Activated CD8-positive, alpha-beta memory T cell treated with anti-CD3 and anti-CD28 coated beads for 24 hours (primary cell): ENCODE data around the gene CD151.

Experiments
- DNase-seq: peaks from one replicate; pipeline ENCODE4 v3.0.0-alpha.2; 2020

The CD151 gene

GRCh38 chr11:832529-833113, at the start of gene CD151:
Gene CD151, plus strand, starts transcription at chr11:832952. Its CDS starts 3,118 bp downstream, at chr11:836070.
- peak; percentile 79 for DNase-seq

GRCh38 chr11:783581-784015, 49.2 kb upstream of the CD151 start:
- no peak for DNase-seq

GRCh38 chr11:786235-787083, 46.3 kb upstream of the CD151 start:
- DNase-seq, result no peak

GRCh38 chr11:787084-787675, 45.6 kb upstream of the CD151 start:
- no peak for DNase-seq

GRCh38 chr11:788009-788640, 44.6 kb upstream of the CD151 start:
- no peak for DNase-seq

GRCh38 chr11:788953-789940, 43.5 kb upstream of the CD151 start:
- no peak for DNase-seq

GRCh38 chr11:789943-790342, 42.8 kb upstream of the CD151 start, which contains the start of gene CEND1:
Gene CEND1, minus strand, starts transcription at chr11:790090. Its CDS starts 1,514 bp downstream, at chr11:788576.
- peak; percentile 79 for DNase-seq

GRCh38 chr11:790721-791564, 41.8 kb upstream of the CD151 start:
- DNase-seq, result no peak

- no peak for DNase-seq
These were observed 40.9 kb upstream of the CD151 start for GRCh38 chr11:791658-792534.

GRCh38 chr11:792535-792821, 40.3 kb upstream of the CD151 start:
- no peak for DNase-seq

- no peak for DNase-seq
These were observed 39.9 kb upstream of the CD151 start for GRCh38 chr11:792873-793272.

- DNase-seq, result no peak
These were observed 39.2 kb upstream of the CD151 start for GRCh38 chr11:793556-793955.

GRCh38 chr11:794013-794765, 38.6 kb upstream of the CD151 start:
- DNase-seq, result no peak

- no peak for DNase-seq
These were observed 37.8 kb upstream of the CD151 start for GRCh38 chr11:794766-795633.

- DNase-seq, result peak; percentile 88
These were observed 36.9 kb upstream of the CD151 start for GRCh38 chr11:795634-796564.

GRCh38 chr11:796565-797295, 36.0 kb upstream of the CD151 start:
- no peak for DNase-seq
